Lung microvascular endothelial cell (primary cell): Measurements from ENCODE around the gene GPATCH2. TPM values are rescaled to one million over a fixed set of nuclear protein-coding genes. Genes with fewer than 3 reads are reported as not detected.
A peak's percentile ranks its signal among the peaks of the same experiment; 100 is the strongest.
"Not testable (repeated sequence)": the region's sequence is repeated elsewhere in the genome, so short reads cannot be mapped to it uniquely, and the experiment has no call there.

Experiments
- DNase-seq, 2 donors: peaks; one replicate each; pipeline versions ENCODE4 v3.0.0 to v3.0.0-alpha.2; 2010; ENCODE audit warnings: low read depth in 2 of 2
- total RNA-seq: library from RNA; depleted of rRNA; stranded (reverse); fragments of >200 nt; gene quantifications from 2 replicates; pipeline ENCODE4 v1.2.1, GENCODE V29; 2014

Gene GPATCH2
- total RNA-seq, 1 donor from 2014 or later = 14.5 TPM

DNA sequence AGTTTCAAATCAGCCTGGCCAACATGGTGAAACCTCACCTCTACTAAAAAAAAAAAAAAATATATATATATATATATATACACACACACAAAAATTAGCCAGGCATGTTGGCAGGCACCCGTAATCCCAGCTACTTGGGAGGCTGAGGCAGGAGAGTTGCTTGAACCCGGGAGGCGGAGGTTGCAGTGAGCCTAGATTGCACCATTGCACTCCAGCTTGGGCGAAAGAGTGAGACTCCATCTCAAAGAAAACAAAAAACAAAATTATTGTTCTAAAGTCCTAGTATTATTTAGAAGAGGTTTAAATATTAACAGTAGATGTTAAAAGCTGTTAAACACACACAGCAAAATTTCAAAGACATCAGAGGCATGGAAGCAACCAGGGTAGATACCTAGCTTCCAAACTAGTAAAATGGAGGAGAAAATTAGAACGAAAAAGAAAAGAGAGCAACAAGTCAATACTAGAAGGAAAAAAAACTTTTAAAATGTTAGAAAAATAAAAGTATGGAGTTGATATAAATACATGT lies 46.5 kb downstream of the GPATCH2 start:
- not testable (repeated sequence) for DNase-seq

DNA sequence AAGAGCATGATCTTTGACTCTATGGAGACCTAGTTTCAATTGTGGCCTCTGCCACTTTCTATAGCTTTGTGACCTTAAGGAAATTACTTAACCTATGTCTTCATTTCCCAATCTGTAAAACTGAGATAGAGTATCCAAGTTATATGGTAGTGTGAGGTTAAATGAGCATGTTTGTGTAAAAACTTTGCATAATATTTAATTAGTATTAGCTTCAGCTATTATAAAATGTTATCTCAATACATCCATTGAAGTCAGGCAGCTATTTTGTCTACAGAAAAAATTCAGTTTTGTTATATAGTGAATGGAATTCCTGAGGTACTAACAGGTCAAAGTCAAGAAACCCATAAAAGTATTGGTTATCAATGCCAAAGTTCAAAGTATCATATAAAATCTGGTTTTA lies 53.6 kb downstream of the GPATCH2 start:
- no peak for DNase-seq

DNA sequence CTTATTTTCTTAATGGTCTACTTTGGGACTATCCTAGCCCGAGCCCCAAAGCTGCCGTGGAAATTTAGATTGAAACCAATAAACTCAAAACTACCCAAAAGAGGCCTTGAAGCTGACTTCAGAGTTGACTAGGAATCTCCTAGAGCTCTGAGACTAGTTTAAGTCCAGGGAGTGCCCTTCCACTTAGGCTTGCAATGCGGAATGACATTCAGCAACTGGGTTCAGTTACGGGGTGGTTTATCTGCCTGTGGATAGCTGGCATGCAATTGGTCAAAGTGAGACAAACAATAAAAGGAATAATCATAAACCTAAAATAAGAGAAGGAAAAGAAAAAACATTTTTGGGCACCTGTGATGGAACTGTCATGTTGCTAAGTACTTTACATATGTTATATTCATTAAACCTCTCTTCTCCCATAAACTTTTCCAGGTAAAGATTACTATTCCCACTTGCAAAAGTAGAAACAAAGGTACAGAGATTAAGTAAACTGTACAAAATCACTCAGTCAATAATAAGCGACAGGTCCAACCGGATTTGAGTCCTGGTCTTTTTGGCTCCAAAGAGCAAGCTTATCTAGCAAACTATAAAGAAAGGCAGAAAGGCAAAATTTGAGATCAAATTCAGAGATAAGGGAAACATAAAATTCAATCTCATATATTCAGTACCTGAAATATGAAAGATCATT lies 56.5 kb downstream of the GPATCH2 start:
- no peak for DNase-seq

GRCh38 chr1:217569021-217569420 lies 61.9 kb downstream of the GPATCH2 start:
- DNase-seq = no peak

DNA sequence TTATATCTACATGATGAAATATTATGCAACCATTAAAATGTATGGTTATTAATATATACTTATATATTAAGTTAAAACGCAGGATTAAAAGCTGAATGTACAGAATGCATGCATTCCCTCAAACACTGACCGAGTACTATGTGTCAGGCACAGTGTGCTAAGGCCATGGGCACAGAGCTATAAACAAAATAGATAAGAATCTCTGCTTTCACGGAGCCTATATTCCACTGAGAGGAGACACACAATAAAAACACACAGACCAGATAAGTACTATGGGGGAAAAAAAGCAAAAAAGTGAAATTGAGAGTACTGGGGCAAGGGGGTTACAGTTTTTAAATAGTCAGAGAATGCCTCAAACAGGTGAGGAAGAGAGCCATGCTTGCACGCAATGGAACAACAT lies 62.7 kb downstream of the GPATCH2 start:
- DNase-seq = no peak

DNA sequence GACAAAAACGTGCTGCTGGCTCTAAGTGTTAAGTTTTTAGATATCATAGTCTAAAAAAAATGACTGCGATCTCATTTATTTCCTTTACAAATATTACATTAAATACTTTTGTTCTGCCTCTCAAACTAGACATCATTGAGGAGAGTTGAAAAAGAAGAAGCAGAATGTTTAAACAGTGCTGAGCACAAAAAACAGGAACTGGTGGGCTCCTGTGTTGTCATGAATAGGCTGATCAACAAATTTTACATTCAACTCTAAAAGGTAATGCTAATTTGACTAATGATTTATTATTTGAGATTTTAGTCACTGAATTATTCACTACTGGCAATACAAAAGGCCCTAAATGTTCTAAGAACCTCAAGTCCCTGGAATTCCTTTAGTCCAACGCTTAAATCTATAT lies 66.1 kb downstream of the GPATCH2 start:
- no peak for DNase-seq

- no peak for DNase-seq
Measured at GRCh38 chr1:217564207-217564606, 66.7 kb downstream of the GPATCH2 start.

DNA sequence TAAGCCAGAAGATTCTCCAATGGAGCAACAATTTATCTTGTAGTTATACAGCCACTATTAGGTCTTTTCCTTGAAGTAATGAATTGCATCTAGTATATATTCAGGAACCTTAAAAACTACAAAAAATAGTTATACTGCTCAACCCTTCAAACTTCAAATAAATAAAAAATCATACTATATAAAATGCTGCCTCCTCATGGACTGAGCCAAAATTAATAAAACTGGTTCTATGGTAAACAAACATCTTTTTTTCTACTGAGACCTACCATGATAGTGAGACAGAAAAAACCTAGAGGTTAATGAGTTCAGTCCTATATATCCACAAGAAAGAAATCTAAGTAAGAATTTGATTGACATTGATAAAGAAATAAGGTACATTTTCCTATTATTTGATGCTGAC lies 67.7 kb downstream of the GPATCH2 start:
- no peak for DNase-seq

GRCh38 chr1:217562229-217562878 lies 68.5 kb downstream of the GPATCH2 start:
- peak in 1 of 2 donors; percentile 43 for DNase-seq

- DNase-seq = peak in 1 of 2 donors; percentile 0
Measured at GRCh38 chr1:217561446-217561845, 69.4 kb downstream of the GPATCH2 start.

DNA sequence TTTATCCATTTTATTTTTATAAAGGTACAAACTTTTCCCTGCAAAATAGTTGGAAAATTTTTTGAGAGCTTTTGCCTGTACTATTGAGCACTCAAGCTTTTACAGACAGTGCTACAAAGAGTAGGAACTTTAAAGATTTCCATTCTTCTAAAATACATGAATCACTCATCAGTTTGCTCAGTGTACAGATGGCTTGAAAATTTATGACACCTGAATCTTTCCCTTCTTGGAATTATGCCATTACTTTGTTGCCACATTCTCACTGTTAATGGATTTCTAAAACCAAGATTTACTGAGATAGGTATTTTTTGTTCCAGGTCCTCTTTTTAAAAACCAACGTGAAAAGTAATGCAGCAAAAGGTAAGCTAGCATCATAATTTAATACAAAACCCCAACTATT lies 76.0 kb downstream of the GPATCH2 start:
- DNase-seq = peak in 1 of 2 donors; percentile 5

DNA sequence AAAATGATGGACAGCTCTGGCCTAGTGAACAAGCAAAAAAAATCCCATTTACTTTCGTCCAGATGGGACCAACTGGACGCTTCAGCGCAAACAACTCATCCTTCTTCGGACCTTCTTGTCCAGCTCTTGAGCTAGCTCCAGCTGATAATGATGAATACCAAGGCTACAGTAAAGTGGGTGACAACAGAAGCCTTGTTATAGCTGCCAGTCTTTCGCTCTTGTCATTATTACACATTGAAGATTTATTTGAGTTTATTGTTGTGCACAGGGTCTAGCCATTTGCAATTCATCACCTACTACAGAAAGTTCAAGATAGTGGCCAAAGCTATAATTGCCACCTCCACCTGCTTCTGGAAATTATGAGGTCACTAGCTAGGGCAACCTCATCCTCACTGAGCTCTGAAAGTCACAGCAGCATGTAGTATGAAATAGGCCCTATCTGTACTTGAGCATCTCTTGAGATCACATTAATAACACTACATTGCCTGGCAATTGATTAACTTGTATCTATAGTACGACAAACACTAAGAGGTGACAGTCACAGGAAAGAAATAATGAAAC lies 76.9 kb downstream of the GPATCH2 start:
- no peak for DNase-seq

DNA sequence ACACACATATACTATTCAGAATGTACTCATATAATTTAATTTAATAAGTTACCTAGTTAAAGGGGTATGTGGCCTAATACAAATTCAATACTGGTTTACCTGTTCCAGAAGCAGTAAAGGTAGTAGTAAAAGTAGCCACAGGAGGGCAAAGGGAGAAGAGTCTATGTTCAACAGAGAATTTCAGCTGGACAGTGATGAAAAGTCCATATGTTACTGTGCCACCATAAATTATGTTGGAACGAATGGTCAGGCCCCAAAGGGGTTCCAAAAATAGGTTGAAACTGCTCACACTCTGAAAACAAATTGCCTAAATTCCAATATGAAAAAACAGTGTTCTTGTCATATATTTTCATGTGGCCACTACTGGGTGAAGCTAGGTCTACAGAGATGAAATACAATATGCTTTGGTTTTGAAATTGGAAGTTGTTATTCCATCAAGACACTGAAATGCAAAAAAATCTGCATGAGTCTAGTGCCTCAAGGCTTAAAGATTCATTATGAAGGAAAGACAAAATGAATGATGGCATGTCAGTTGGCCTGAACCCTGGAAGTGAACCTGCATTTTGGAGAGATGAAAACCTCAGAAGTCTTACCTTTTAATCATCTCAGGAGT lies 78.4 kb downstream of the GPATCH2 start:
- DNase-seq = no peak

DNA sequence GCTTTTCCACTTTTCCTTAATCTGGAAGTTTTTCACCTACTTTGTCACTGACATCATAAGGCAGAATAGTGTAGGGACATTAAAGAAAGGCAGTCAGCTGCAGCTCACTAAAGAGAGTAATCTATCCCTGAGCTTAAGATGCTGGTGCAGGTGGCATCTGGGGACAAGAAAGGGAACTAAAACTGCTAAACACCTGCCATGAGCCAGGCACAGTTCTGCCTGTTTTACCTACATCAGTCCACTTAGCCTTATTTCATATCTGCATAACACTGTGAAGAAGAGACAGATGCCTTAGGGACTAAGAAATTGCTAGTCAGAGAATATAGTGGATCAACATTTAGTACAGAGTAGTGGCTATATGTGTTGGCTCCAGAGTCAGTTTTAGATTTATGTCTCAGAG lies 88.1 kb downstream of the GPATCH2 start:
- no peak for DNase-seq

DNA sequence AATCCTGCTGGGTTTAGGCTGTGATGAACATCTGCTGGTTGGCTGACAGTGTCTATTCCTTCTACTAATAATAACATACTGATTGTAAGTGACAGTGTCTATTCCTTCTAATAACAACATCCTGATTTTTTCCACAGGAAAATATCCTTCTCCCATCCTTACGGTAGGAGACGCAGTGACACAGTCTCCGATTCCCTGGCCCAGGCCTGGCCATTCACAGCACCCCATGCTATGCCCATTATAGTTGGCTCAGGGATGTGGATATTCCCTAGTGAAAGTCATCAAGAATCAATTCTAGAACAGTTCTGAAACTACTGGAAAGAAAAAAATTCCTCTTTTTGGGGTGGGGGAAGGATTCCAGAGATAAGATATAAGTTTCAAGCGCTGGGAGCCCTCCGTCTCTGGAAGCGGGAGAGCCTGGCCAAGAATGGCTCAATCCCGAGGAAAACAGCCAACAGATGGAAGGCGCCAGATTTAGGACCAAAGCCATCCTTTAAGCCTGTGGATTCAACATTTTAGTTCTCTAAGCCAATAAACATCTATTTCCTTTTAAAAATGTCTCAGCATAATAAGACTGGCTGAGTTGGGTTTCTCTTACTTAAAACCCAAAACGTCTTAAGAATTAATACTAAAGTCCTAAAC lies 88.6 kb downstream of the GPATCH2 start:
- DNase-seq = no peak

GRCh38 chr1:217540321-217540720 lies 90.6 kb downstream of the GPATCH2 start:
- no peak for DNase-seq

DNA sequence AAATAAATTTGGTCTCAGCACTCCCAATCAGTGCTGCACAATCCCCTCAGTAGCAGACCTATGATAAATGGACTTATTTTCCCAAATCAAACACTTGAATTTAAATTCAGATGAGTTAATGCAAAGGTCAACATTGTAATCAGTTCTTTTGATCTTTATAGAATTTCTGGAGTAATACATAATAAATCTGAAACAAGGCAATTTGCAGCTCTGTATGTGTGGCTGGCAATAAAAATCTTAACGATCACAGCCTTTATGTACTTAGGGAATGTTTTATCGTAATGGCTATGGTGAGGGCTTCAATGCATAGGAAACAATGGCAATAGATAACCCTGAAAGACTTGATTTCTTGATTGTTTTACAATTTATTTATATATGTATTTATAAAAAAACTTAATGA lies 91.4 kb downstream of the GPATCH2 start:
- DNase-seq = no peak

DNA sequence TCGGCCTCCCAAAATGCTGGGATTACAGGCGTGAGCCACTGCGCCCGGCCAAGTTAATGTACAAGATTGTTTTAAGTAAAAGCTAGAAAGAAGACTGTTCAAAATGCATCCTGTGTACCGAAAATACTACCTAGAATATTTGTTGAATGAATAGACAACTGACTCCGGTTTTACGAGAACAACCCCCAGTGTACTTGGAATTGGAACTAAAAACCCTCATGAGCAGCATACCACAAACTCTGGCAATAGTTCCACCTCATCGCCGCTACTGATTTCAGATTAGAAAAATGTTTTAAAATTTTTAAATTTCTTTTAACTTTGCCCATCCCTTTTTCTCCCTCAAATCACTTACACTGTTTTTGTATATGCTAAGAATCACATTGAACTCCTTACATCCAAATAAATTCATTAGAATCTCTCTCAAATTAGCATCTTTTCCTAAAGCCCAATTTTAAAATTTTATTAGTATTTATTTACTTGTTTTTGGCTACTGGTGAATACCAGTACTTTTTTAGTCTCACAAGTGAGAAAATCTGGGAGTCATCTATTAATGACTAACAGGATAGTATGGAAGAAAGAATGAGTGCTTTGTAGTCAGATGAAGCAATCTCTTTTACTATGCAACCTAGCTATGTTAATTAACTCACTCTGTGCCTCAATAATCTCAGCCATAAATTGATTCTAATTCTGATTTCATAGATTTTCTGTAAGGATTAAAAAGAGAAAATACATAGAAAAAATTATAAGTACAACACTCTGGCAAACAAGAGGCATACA lies 95.1 kb downstream of the GPATCH2 start:
- no peak for DNase-seq

DNA sequence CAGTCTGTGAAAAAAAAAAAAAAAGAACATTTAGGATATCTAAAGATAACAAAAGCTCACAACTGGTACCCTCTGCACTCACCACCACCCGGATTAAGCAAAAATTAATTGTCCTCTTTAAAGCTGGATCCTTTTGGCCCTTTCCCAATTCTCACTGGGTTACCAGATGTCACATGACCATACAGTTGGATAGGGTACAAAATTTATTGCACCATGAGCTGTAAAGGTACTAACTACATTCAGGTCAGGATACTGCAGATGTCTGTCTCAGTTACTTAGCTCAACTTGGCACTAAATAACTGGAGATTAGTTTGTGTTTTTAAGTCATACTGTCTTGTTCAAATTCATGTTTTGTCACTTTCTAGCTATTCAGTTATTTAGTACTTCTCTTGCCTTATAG lies 96.3 kb downstream of the GPATCH2 start:
- DNase-seq = peak in 1 of 2 donors; percentile 8

DNA sequence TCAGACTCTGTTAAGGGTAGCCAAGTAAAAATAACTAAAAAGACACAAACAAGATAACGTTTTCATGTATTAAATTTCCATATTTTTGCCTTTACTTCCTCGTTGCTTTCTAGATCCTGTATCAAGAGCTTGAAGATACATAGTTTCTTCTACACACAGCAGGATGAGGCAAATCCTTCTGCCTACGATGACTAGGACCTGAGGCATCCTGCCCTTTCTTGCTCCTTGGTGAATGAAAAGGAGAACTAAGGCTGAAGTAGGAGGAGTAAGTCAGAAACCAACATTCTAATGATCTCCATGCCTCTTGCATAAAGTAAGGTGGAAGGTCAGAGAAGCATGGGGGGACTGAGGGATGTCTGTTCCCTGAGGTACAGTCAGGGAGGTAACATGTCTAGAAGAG lies 102.6 kb downstream of the GPATCH2 start:
- DNase-seq = no peak

GRCh38 chr1:217527151-217527550 lies 103.7 kb downstream of the GPATCH2 start:
- no peak for DNase-seq
